Measurements from ENCODE around the gene PRR30. TPM values are rescaled to one million over a fixed set of nuclear protein-coding genes. Genes with fewer than 3 reads are reported as not detected.
"Not testable (repeated sequence)": the region's sequence is repeated elsewhere in the genome, so short reads cannot be mapped to it uniquely, and the experiment has no call there.

Gene PRR30
- total and polyA plus RNA-seq, 12 donors: not detected

- H3K27me3 ChIP-seq: peaks cover 9% of the 10 kb centered on the region
- TF ChIP-seq POLR2A (IDR thresholded peaks at IDR 0.05): no peak
- no peak for TF ChIP-seq CTCF (IDR thresholded peaks at IDR 0.05)
- peaks cover 0 to 11% of the 10 kb centered on the region in 2 donors for H3K4me1 ChIP-seq (replicated peaks in 1 of 2)
- H3K36me3 ChIP-seq (replicated peaks in 1 of 2): no peaks in the 10 kb centered on the region
- intact Hi-C loops (cut with DNase I): no loop called here
- peak overlapping the region in 1 of 4 donors; percentile 51 for H3K4me3 ChIP-seq
- no peaks in the 10 kb centered on the region for H3K9me3 ChIP-seq (replicated peaks in 1 of 3)
- no peak for DNase-seq
- WGBS, 4 donors: 28 to 39% (median 31%) methylated on average over 10 to 14 of the region's 14 CpGs
- no peak overlapping the region for H3K27ac ChIP-seq
These were observed 21.1 kb downstream of the PRR30 start for GRCh38 chr2:27117995-27118524.

GRCh38 chr2:27115519-27115918, 23.7 kb downstream of the PRR30 start:
- H3K27ac ChIP-seq: no peak overlapping the region
- no peak overlapping the region for H3K4me3 ChIP-seq
- no peaks in the 10 kb centered on the region for H3K36me3 ChIP-seq (replicated peaks in 1 of 2)
- TF ChIP-seq CTCF (IDR thresholded peaks at IDR 0.05): no peak
- no peak for TF ChIP-seq POLR2A (IDR thresholded peaks at IDR 0.05)
- H3K27me3 ChIP-seq: peaks cover 9% of the 10 kb centered on the region
- no peak for DNase-seq
- intact Hi-C loops (cut with DNase I): no loop called here
- H3K4me1 ChIP-seq (replicated peaks in 1 of 2): peaks cover 0 to 11% of the 10 kb centered on the region in 2 donors
- WGBS, 4 donors: 45 to 69% (median 54%) methylated on average over 2 of the region's 2 CpGs
- no peaks in the 10 kb centered on the region for H3K9me3 ChIP-seq (replicated peaks in 1 of 3)

GRCh38 chr2:27111392-27112078, 27.7 kb downstream of the PRR30 start:
- DNase-seq; H3K4me3 ChIP-seq; H3K9me3 ChIP-seq (replicated peaks in 1 of 3); H3K36me3 ChIP-seq (replicated peaks in 1 of 2); intact Hi-C loops (cut with DNase I); H3K27me3 ChIP-seq; H3K4me1 ChIP-seq (replicated peaks in 1 of 2); H3K27ac ChIP-seq: not testable (repeated sequence)
- WGBS, 4 donors: 90 to 97% (median 91%) methylated on average over 6 to 49 of the region's 49 CpGs

GRCh38 chr2:27110603-27111352, 28.4 kb downstream of the PRR30 start:
- H3K4me1 ChIP-seq (replicated peaks in 1 of 2); H3K4me3 ChIP-seq; DNase-seq; H3K27me3 ChIP-seq; H3K27ac ChIP-seq; H3K9me3 ChIP-seq (replicated peaks in 1 of 3); H3K36me3 ChIP-seq (replicated peaks in 1 of 2); intact Hi-C loops (cut with DNase I): not testable (repeated sequence)
- WGBS, 4 donors: 78 to 83% (median 80%) methylated on average over 24 of the region's 24 CpGs

GRCh38 chr2:27109083-27109482, 30.1 kb downstream of the PRR30 start:
- peaks cover 4% of the 10 kb centered on the region for H3K27me3 ChIP-seq
- H3K9me3 ChIP-seq (replicated peaks in 1 of 3): no peaks in the 10 kb centered on the region
- H3K4me1 ChIP-seq (replicated peaks in 1 of 2): no peaks in the 10 kb centered on the region
- TF ChIP-seq CTCF (IDR thresholded peaks at IDR 0.05): no peak
- no peak for TF ChIP-seq POLR2A (IDR thresholded peaks at IDR 0.05)
- no peak overlapping the region for H3K4me3 ChIP-seq
- DNase-seq: no peak
- no peak overlapping the region for H3K27ac ChIP-seq
- intact Hi-C loops (cut with DNase I): no loop called here
- no peaks in the 10 kb centered on the region for H3K36me3 ChIP-seq (replicated peaks in 1 of 2)
- 77 to 90% (median 83%) methylated on average over 3 of the region's 3 CpGs for WGBS, 4 donors
